Keratinocyte (primary cell): ENCODE data around the gene KRTAP5-4. TPM values are rescaled to one million over a fixed set of nuclear protein-coding genes. Genes with fewer than 3 reads are reported as not detected.

Source experiments
- DNase-seq: peaks from one replicate; pipeline ENCODE4 v3.0.0-alpha.2; 2011; ENCODE audit warnings: low read depth, missing footprints, low spot score
- FAIRE-seq: peaks from 2 replicates; lab custom pipeline; 2011; peaks lifted over from hg19 to GRCh38; lab: Jason Lieb, UNC
- H2AFZ ChIP-seq: 2 replicates; pipeline ENCODE4 v1.6.0; 2012; ENCODE audit warnings: low read length, control low read depth, inconsistent platforms; ENCODE audit not compliant: control insufficient read depth
- H3K27ac ChIP-seq: 2 replicates; pipeline ENCODE4 v1.5.1; 2011; ENCODE audit warnings: low read length; ENCODE audit not compliant: control insufficient read depth, insufficient read depth
- H3K27me3 ChIP-seq: 3 replicates; pipeline ENCODE4 v1.6.0; 2011; ENCODE audit warnings: low read length; ENCODE audit not compliant: control insufficient read depth, insufficient read depth; ENCODE audit errors: extremely low read depth
- H3K36me3 ChIP-seq, 2 experiments: 2 replicates in 1 of 2; 3 replicates in 1 of 2; pipeline ENCODE4 v1.5.1; 2011; ENCODE audit warnings: low read length in 2 of 2, mild to moderate bottlenecking in 1 of 2; ENCODE audit not compliant: control insufficient read depth in 2 of 2, insufficient read depth in 2 of 2; ENCODE audit errors: extremely low read depth in 1 of 2
- H3K4me1 ChIP-seq: 3 replicates; pipeline ENCODE4 v1.5.1; 2011; ENCODE audit warnings: low read length; ENCODE audit not compliant: control insufficient read depth, insufficient read depth; ENCODE audit errors: extremely low read depth
- H3K4me2 ChIP-seq: 3 replicates; pipeline ENCODE4 v1.6.0; 2011; ENCODE audit warnings: low read depth, low read length; ENCODE audit not compliant: control insufficient read depth, insufficient read depth; ENCODE audit errors: extremely low read depth
- H3K4me3 ChIP-seq, 3 experiments: fragments of 200-600 bp in 1 of 3; sonication (generic) in 1 of 3; 2 replicates in 2 of 3; 3 replicates in 1 of 3; pipeline ENCODE4 v1.5.1; 2011 to 2016; ENCODE audit warnings: low read length in 3 of 3, mild to moderate bottlenecking in 3 of 3, control low read depth in 2 of 3, inconsistent platforms in 1 of 3, low read depth in 1 of 3, mixed read lengths in 1 of 3, mixed run types in 1 of 3, moderate library complexity in 1 of 3; ENCODE audit not compliant: control insufficient read depth in 2 of 3, insufficient read depth in 2 of 3; ENCODE audit errors: extremely low read depth in 1 of 3
- H3K79me2 ChIP-seq: 2 replicates; pipeline ENCODE4 v1.6.0; 2012; ENCODE audit warnings: low read length; ENCODE audit not compliant: control insufficient read depth, insufficient read depth
- H3K9ac ChIP-seq: 3 replicates; pipeline ENCODE4 v1.6.0; 2011; ENCODE audit warnings: low read length; ENCODE audit not compliant: control insufficient read depth, insufficient read depth; ENCODE audit errors: extremely low read depth
- H3K9me1 ChIP-seq: 3 replicates; pipeline ENCODE4 v1.6.0; 2011; ENCODE audit warnings: low read length; ENCODE audit not compliant: control insufficient read depth, insufficient read depth; ENCODE audit errors: extremely low read depth
- H3K9me3 ChIP-seq: 2 replicates; pipeline ENCODE4 v1.5.1; 2012; ENCODE audit warnings: low read depth, low read length; ENCODE audit not compliant: control insufficient read depth
- H4K20me1 ChIP-seq: 3 replicates; pipeline ENCODE4 v1.6.0; 2011; ENCODE audit warnings: low read length; ENCODE audit not compliant: control insufficient read depth, insufficient read depth; ENCODE audit errors: extremely low read depth
- CTCF ChIP-seq, 3 experiments: IDR thresholded peaks in 1 of 3; conservative IDR thresholded peaks in 1 of 3; optimal IDR thresholded peaks in 1 of 3; 2 replicates in 2 of 3; 3 replicates in 1 of 3; pipeline versions ENCODE3 to v1.5.1; 2011; ENCODE audit warnings: low read length in 3 of 3, mild to moderate bottlenecking in 3 of 3, moderate library complexity in 2 of 3, control low read depth in 1 of 3, inconsistent platforms in 1 of 3; ENCODE audit not compliant: insufficient read depth in 2 of 3; ENCODE audit errors: extremely low read depth in 1 of 3
- EZH2 ChIP-seq: IDR thresholded peaks from one replicate; pipeline ENCODE4 v1.6.1; 2012; ENCODE audit warnings: inconsistent platforms, mild to moderate bottlenecking, low read length, moderate library complexity
- dilution Hi-C: fragments of 300-500 bp; cut with MboI; formaldehyde crosslinking; loops from one replicate; pipeline ENCODE4 v1.7.0; 2020; ENCODE audit warnings: low sequenced_read_pairs; ENCODE audit not compliant: extremely low pct_ligation_motif_present
- polyA plus RNA-seq, 5 experiments: library from polyadenylated mRNA; depleted of rRNA in 3 of 5; stranded (reverse) in 3 of 5; stranded (forward) in 1 of 5; unstranded in 1 of 5; fragments of >200 nt; gene quantifications; 1 replicate in 1 of 5; 2 replicates in 3 of 5; 3 replicates in 1 of 5; pipeline versions ENCODE4 v1.2.1 to v1.2.3, GENCODE V29; 2011 to 2012; ENCODE audit warnings: missing spikeins in 2 of 5, low read depth in 1 of 5, low replicate concordance in 1 of 5

KRTAP5-4 gene
- polyA plus RNA-seq, 1 donor (not counting 4 experiments of a cell fraction or from before 2014, with no cell fraction given): not detected

GRCh38 chr11:1636291-1636950 lies 14.5 kb upstream of the KRTAP5-4 start:
- no peaks in the 10 kb centered on the region for H3K79me2 ChIP-seq
- peaks cover 4% of the 10 kb centered on the region for H4K20me1 ChIP-seq
- H3K9me1 ChIP-seq: no peaks in the 10 kb centered on the region
- H3K27ac ChIP-seq: no peak overlapping the region
- no peaks in the 10 kb centered on the region for H3K36me3 ChIP-seq
- dilution Hi-C loops: loop anchor here (10.0 kb wide), 1 partner anchor 102 kb away; no protein-coding TSS in a partner anchor
- DNase-seq (no peak), FAIRE-seq (no peak)
- no peak overlapping the region for H3K4me2 ChIP-seq
- no peak overlapping the region for H3K4me3 ChIP-seq
- H3K9me3 ChIP-seq: no peaks in the 10 kb centered on the region
- no peak for TF ChIP-seq CTCF (optimal IDR thresholded peaks at IDR 0.05 in 1 of 3, IDR thresholded peaks at IDR 0.05 in 1 of 3, conservative IDR thresholded peaks at IDR 0.05 in 1 of 3; ENCODE audit: extremely low read depth in 1 of 3, insufficient read depth in 2 of 3, low read length in 3 of 3)
- no peak overlapping the region for H3K9ac ChIP-seq
- peaks cover 34% of the 10 kb centered on the region for H3K27me3 ChIP-seq
- no peaks in the 10 kb centered on the region for H3K4me1 ChIP-seq
- H2AFZ ChIP-seq: no peak overlapping the region

GRCh38 chr11:1633864-1634263 lies 11.9 kb upstream of the KRTAP5-4 start:
- dilution Hi-C loops: loop anchor here (10.0 kb wide), 1 partner anchor 99 kb away; no protein-coding TSS in a partner anchor
- no peaks in the 10 kb centered on the region for H3K9me3 ChIP-seq
- H3K36me3 ChIP-seq: no peaks in the 10 kb centered on the region
- no peak overlapping the region for H3K4me3 ChIP-seq
- H3K4me2 ChIP-seq: no peak overlapping the region
- TF ChIP-seq CTCF (optimal IDR thresholded peaks at IDR 0.05 in 1 of 3, IDR thresholded peaks at IDR 0.05 in 1 of 3, conservative IDR thresholded peaks at IDR 0.05 in 1 of 3; ENCODE audit: extremely low read depth in 1 of 3, insufficient read depth in 2 of 3, low read length in 3 of 3): no peak
- TF ChIP-seq EZH2: no peak
- H3K27ac ChIP-seq: no peak overlapping the region
- H2AFZ ChIP-seq: no peak overlapping the region
- no peak for FAIRE-seq
- H3K9me1 ChIP-seq: no peaks in the 10 kb centered on the region
- DNase-seq: no peak
- no peaks in the 10 kb centered on the region for H3K4me1 ChIP-seq
- H3K9ac ChIP-seq: no peak overlapping the region
- peaks cover 17% of the 10 kb centered on the region for H3K27me3 ChIP-seq
- no peaks in the 10 kb centered on the region for H3K79me2 ChIP-seq
- H4K20me1 ChIP-seq: no peaks in the 10 kb centered on the region
